K562 (cell line): ENCODE data around the gene YPEL1. TPM values are rescaled to one million over a fixed set of nuclear protein-coding genes. Genes with fewer than 3 reads are reported as not detected.

ENCODE experiments used
- ATF3 ChIP-seq, 2 experiments: fragments of 450-650 bp in 1 of 2; sonication (generic) in 1 of 2; formaldehyde crosslinking in 1 of 2; IDR thresholded peaks in 1 of 2; conservative IDR thresholded peaks in 1 of 2; 2 replicates each; pipeline versions ENCODE4 v1.6.1 to v1.8.1; 2016 to 2023; ENCODE audit warnings: mild to moderate bottlenecking in 2 of 2, moderate library complexity in 2 of 2, inconsistent platforms in 1 of 2, missing genetic modification reagents in 1 of 2
- MYNN ChIP-seq, 2 experiments: sonication (generic); formaldehyde crosslinking in 1 of 2; IDR thresholded peaks; 2 replicates each; pipeline versions ENCODE4 v1.5.0 to v1.6.1; 2016 to 2020; ENCODE audit warnings: antibody characterized with exemption in 1 of 2, missing genetic modification reagents in 1 of 2
- TEAD2 ChIP-seq: fragments of 450-650 bp; IDR thresholded peaks from 2 replicates; pipeline ENCODE4 v1.6.1; 2016; ENCODE audit warnings: missing genetic modification characterization, control low read depth, missing compliant biosample characterization
- TEAD4 ChIP-seq, 2 experiments: sonication (generic) in 1 of 2; formaldehyde crosslinking in 1 of 2; IDR thresholded peaks; 2 replicates each; pipeline versions ENCODE4 v1.6.1 to v1.8.0; 2012 to 2022; ENCODE audit warnings: borderline replicate concordance in 1 of 2, inconsistent platforms in 1 of 2, low read length in 1 of 2, mild to moderate bottlenecking in 1 of 2, missing genetic modification reagents in 1 of 2
- UBTF ChIP-seq, 2 experiments: IDR thresholded peaks; 2 replicates each; pipeline ENCODE4 v1.6.1; 2012; ENCODE audit warnings: improper control_type of control experiment in 2 of 2, low read depth in 2 of 2, low read length in 2 of 2, borderline replicate concordance in 1 of 2
- VEZF1 ChIP-seq: fragments of 200-800 bp; sonication (Bioruptor generic); IDR thresholded peaks from 2 replicates; pipeline ENCODE4 v1.6.1; 2017; ENCODE audit warnings: missing genetic modification characterization, missing compliant biosample characterization
- ZBTB1 ChIP-seq: sonication (generic); formaldehyde crosslinking; IDR thresholded peaks from 2 replicates; pipeline ENCODE4 v1.8.1; 2023; ENCODE audit warnings: missing genetic modification reagents, low read depth, mild to moderate bottlenecking, borderline replicate concordance
- ZMIZ1 ChIP-seq, 2 experiments: fragments of 150-350 bp in 1 of 2; IDR thresholded peaks; 2 replicates each; pipeline ENCODE4 v1.6.1; 2012 to 2016; ENCODE audit warnings: low read depth in 2 of 2, low read length in 2 of 2, mild to moderate bottlenecking in 1 of 2, moderate library complexity in 1 of 2
- ZNF232 ChIP-seq: sonication (generic); formaldehyde crosslinking; IDR thresholded peaks from 2 replicates; pipeline ENCODE4 v1.8.0; 2022; ENCODE audit warnings: mild to moderate bottlenecking, missing genetic modification reagents
- ZNF444 ChIP-seq: fragments of 250-450 bp; sonication (Bioruptor Pico); IDR thresholded peaks from 2 replicates; pipeline ENCODE4 v1.4.0; 2020; ENCODE audit warnings: mild to moderate bottlenecking, moderate library complexity
- ZNF696 ChIP-seq: fragments of 250-450 bp; sonication (Bioruptor Pico); conservative IDR thresholded peaks from 2 replicates; pipeline ENCODE4 v1.4.0; 2020; ENCODE audit warnings: mild to moderate bottlenecking, moderate library complexity
- polyA plus RNA-seq, 8 experiments: library from polyadenylated mRNA; depleted of rRNA in 4 of 8; stranded (reverse) in 5 of 8; unstranded in 3 of 8; fragments of >200 nt; fragmentation: Nextera tagmentation in 2 of 8; fragmentation: Illumina TruSeq in 1 of 8; extraction: Ambion mirVana in 2 of 8; extraction: Trizol in 1 of 8; gene quantifications; 2 replicates each; pipeline versions ENCODE4 v1.2.1 to v1.2.3, GENCODE V29; 2011 to 2014; ENCODE audit warnings: inconsistent platforms in 1 of 8, missing spikeins in 1 of 8
- total RNA-seq, 7 experiments: library from RNA; depleted of rRNA in 6 of 7; stranded (reverse); fragments of >200 nt in 6 of 7; fragmentation: Illumina TruSeq in 2 of 7; extraction: Trizol in 2 of 7; gene quantifications; 2 replicates each; pipeline versions ENCODE4 v1.2.1 to v1.2.3, GENCODE V29; 2011 to 2021; ENCODE audit warnings: low replicate concordance in 1 of 7
- TF ChIP-seq, protein P1 (sequence below): fragments of 200-800 bp; sonication (Bioruptor generic); IDR thresholded peaks from 2 replicates; pipeline ENCODE4 v1.6.1; 2017; ENCODE audit warnings: missing genetic modification characterization, missing compliant biosample characterization

YPEL1 gene
- total and polyA plus RNA-seq, 9 of the 15 experiments (the other 6 are each of a cell fraction or from before 2014, with no cell fraction given), result 0.07 to 2.2 (median 0.46) TPM

GRCh38 chr22:21707677-21708076, 27.9 kb downstream of the YPEL1 start (continued):
- peak in 1 of 2 experiments; percentile 90; a peak in 2 of 4 replicates for TF ChIP-seq ZMIZ1 (IDR thresholded peaks at IDR 0.05; ENCODE audit: low read depth in 2 of 2, low read length in 2 of 2)
- TF ChIP-seq MYNN (IDR thresholded peaks at IDR 0.05), result no peak
- TF ChIP-seq MYNN (CRISPR knock-in tag; IDR thresholded peaks at IDR 0.05), result no peak
- TF ChIP-seq UBTF (IDR thresholded peaks at IDR 0.05; ENCODE audit: borderline replicate concordance in 1 of 2, low read depth in 2 of 2, low read length in 2 of 2), result 0 out of 4 replicates have a peak, but pooled peaks of 1 of the 2 experiments have one; percentile 40
- no peak for TF ChIP-seq ZNF696 (CRISPR knock-in tag)
- TF ChIP-seq ZBTB1 (CRISPR knock-in tag), result no peak
- TF ChIP-seq TEAD4 (IDR thresholded peaks at IDR 0.05; ENCODE audit: low read length), result no peak
- no peak for TF ChIP-seq TEAD4 (CRISPR knock-in tag; IDR thresholded peaks at IDR 0.05; ENCODE audit: borderline replicate concordance)
- TF ChIP-seq VEZF1 (CRISPR knock-in tag), result no peak
- no peak for TF ChIP-seq ZNF232 (CRISPR knock-in tag)
- TF ChIP-seq ZNF444 (CRISPR knock-in tag), result no peak
- no peak for TF ChIP-seq TEAD2 (tag)
- TF ChIP-seq ATF3 (IDR thresholded peaks at IDR 0.05), result no peak
- no peak for TF ChIP-seq ATF3 (CRISPR knock-in tag; conservative IDR thresholded peaks at IDR 0.05)
- TF ChIP-seq, protein P1, sequence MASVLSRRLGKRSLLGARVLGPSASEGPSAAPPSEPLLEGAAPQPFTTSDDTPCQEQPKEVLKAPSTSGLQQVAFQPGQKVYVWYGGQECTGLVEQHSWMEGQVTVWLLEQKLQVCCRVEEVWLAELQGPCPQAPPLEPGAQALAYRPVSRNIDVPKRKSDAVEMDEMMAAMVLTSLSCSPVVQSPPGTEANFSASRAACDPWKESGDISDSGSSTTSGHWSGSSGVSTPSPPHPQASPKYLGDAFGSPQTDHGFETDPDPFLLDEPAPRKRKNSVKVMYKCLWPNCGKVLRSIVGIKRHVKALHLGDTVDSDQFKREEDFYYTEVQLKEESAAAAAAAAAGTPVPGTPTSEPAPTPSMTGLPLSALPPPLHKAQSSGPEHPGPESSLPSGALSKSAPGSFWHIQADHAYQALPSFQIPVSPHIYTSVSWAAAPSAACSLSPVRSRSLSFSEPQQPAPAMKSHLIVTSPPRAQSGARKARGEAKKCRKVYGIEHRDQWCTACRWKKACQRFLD (CRISPR knock-in tag), result no peak
